AG20443 (cell line): ENCODE results near the gene EIF4E2.
A peak's percentile ranks its signal among the peaks of the same experiment; 100 is the strongest.

Source experiments
- DNase-seq: peaks from one replicate; pipeline ENCODE4 v3.0.0; 2012; ENCODE audit warnings: low spot score, mixed read lengths

Gene EIF4E2, protein sequence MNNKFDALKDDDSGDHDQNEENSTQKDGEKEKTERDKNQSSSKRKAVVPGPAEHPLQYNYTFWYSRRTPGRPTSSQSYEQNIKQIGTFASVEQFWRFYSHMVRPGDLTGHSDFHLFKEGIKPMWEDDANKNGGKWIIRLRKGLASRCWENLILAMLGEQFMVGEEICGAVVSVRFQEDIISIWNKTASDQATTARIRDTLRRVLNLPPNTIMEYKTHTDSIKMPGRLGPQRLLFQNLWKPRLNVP

DNA sequence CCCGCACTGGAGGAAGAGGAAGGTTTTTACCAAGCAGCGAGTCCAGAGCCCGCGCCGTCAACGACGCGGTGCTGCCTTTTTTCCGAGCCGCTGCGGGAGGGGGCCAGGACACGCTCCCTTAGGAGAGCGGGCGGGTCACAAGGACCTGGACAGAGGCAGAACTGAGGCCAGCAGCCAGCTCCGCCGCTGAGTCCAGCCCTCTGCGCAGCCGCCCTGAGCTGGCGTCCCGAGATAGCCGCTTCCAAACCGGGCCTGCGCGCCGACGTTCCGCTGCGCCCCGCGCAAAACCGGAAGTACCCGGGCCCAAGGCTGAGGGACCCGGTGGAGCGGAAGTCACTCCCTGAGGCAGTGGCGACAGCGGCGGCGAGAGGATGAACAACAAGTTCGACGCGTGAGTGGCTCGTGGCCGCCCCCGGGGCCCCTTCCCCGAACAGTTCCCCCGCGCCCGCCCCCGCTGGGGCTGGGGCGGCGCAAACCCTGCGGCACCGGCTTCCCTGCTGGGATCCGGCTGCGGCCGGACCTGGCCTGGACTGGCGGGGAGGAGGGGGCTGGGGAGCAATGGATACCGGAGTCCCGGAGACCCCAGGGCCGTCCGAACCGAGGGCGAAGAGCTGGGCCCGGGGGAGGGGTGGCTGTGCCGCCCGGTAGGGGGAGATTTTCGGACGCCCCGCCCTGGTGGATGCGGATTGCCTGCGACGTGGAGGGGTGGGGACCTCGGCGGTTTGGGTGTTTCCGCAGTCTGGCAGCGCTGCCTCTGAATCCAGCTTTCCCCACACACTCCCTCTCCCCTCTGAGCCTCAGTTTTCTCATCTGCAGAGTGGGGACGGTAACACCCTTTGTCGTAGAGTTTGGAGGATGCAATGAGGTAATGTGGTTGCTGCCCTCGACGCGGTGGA is at the start of gene EIF4E2, which contains the start of gene TIGD1:
Gene EIF4E2 (plus strand): TSS at position 336 of the 896 bp plus-strand sequence. CDS start 36 bp downstream, at position 372.
Gene TIGD1 (minus strand): TSS at position 204 of the 896 bp plus-strand sequence. CDS start 675 bp downstream, outside the sequence.
- peak; percentile 100 for DNase-seq

DNA sequence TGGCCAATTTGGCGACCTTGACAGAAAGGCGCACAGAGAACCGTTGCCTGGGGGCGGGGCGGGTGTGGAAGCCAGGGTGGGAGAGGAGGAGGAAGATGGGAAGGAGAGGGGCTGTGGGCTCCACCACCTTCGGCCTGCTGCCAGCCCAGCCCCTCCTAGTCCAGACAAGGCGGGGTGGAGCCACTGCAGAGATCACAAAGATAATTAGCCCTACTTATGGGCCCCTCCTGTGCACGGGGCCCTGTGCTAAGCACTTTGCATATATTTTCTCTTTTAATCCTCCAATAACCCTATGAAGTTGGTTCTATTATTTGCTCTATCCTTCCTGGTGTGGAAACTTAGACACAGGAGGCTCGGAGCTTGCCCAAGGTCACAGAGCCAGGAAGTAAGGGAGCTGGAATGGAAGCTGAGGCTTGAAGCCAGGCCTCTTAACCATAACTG is 49.1 kb upstream of the EIF4E2 start:
- no peak for DNase-seq

DNA sequence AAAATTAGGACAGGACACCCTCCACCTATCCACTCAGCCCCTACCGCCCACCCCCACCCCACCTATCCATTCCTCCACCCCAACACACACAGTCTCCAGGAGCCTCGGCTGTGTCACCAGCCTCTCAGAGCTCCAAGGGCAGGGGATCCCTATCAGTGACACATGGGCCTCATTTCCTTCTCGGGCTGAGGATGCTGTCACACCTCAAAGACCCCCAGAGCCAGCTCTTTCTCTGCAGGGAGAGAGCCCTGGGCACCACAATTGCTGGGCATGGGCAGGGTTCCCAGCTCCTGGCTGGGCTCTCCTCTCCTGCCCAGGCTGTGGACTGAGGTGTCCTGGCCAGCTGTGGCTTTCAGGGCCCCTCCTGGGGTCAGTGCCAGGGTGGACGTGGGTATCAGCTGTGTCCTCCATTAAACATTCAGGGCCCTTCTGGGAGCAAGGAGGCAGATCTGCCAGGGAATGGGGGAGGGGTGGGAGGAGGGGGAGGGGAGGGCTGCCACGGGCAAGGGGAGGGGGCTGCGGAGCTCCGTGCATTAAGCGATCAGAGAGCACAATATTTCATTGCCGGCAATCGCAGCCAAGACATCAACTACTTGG is 48.6 kb upstream of the EIF4E2 start:
- no peak for DNase-seq

DNA sequence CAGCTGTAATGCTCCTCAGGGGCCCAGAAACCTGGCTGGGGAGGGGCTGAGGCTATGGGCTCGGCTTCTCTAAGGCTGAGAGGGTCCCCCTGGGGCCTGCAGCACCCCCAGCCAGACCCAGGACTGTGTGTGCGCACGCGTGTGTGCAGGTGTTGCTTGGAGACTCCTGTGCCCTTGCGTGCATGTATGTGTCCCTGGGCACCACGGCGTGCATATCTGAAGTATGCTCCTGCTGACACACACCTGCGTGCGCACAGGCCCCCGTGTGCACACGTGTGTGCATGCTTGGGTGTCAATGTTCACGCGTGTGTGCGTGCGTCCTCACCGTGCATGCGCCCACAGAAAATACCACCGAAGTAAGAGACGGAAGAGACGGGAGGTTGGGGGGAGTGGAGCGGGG is 48.0 kb upstream of the EIF4E2 start:
- no peak for DNase-seq

DNA sequence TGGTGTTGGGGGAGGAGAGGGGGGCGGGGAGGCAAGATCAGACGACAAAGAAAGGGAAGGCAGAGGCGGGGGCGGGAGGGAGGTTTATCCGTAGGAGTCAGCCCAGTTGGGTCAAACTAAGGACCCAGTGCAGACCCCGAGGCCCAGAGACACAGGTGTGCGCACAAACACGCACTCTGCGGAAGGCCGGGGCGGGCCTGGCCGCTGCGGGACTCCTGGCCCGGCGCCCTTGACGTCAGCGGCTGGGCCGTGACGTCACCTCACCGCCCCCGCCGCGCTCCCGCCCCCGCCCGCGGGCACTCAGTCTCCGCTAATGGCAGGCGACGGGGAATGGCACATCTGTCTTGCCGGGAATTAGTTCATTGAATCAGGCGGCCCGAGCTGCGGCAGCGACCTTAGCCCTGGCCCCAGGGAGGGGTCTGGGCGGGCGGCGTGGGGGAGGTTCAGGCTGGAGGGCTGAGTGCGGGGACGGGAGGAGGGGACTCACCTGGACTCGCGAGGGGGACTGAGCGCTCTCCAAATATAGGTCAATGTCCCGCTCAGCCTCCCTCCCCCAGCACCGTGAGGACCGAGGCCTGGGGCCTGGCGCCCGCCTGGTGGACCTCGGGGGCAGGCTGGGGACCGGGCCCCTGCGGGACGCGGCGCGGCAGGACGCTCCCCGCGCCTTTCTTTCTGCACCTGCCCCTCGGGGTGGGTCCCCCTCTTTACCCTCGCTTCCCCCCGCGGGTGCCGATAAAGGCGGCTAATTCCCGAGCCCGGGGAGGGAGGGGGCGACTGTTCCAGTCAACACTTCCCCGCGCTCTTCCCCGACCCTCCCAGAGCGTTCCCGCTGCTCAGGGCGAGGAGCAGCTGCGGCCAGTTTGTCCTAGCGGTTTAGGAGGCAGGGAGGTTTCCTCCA is 47.3 kb upstream of the EIF4E2 start:
- DNase-seq, result peak; percentile 62

DNA sequence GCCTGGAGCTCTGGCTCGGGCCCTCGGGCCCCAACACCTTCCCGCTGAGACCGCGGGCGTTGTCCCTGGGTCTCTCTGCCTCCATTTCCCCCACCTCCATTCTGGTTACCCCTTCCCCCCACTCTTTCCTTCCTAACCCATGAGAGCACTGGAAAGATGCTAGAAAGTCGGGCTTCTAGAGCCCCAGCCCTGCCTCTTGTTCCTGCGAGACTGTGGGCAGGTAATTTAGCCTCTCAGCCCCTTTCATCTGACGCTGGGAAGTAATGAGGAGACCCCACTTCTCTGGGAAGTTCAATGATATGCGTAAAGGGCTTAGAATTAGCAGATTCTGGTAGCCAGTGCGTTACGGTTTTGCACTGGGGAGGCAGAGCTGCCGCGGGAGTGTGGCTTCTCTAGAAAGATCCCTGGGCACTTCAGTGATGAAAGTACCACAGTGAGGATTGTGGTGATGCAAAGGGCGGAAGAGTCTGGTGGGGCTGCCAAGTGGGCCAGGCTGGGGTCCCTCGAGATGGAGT is 46.6 kb upstream of the EIF4E2 start:
- DNase-seq, result no peak

DNA sequence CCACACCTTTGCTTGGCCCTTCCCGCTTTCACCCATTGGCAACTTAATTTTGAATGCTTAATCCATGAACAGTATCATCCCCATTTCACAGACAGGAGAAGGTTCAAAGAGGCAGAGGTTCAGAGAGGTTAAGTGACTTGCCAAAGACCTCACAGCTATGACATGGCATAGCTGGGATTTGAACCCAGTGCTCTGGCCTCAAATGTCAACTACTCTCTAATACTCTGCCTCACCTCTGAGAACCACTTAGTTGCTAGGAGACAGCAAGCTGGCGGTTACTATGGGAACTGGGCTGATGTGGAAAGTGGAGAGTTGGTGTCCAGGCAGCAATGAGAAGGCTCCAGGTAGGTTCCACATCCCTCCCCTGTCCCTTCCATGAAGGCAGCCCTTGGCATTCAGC is 46.1 kb upstream of the EIF4E2 start:
- DNase-seq, result no peak

DNA sequence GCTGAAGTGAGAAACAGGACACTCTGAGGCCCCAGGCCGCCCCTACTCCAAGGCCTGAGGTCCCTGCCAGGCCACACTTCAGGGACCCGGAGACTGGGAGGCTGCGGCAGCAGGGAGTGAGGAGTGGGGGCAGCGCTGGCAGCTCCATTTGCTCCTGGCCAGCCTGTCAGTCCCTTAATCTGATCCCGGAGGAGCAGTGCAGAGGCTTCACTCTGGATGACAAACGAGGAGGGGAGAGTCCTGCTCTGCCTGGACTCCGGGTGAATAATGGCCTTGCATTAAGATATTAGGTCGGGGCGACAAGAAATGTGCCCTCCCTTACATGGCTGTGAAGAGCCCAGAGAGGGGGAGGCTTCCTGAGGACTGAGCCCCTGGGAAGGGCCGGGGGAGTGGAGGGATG is 44.6 kb upstream of the EIF4E2 start:
- no peak for DNase-seq

DNA sequence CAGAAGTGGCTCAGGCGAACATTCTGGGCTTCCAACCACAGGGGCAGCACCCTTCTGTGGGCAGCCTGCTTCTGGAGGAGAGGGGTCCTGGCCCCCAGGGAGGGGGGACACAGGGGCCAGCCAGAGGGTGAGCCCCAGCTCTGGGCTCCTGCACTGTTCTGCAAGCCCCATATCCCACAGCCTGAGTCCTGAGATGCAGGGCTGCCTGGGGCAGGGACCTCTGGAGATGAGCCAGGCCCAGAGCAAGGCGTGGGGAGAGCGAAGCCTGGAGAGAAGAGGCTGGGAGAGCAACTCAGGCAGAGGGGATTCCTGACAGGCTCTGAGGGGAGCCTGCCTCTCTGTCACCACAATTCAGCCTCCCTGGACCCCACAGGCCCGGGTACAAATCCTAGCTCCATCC is 43.8 kb upstream of the EIF4E2 start:
- no peak for DNase-seq

DNA sequence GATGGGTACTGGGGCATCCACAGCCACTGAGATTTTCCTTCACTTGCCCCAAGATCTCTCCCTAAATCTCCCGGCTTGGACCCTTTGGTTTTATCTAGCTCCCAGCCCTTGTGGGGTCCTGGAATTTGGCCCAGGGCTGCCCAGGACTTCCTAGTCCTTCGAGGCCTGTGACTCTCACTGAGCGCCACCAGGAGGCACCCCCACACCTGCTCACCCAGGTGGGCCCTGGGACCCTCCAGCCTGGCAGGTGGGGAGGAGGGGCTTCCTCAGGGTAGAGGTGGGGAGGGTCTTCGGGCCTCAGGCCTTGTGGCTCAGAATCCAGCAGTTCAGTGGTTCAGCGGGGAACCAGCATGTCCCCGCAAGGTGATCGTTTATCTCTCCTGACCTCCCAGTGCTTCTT is 42.2 kb upstream of the EIF4E2 start:
- DNase-seq, result no peak

DNA sequence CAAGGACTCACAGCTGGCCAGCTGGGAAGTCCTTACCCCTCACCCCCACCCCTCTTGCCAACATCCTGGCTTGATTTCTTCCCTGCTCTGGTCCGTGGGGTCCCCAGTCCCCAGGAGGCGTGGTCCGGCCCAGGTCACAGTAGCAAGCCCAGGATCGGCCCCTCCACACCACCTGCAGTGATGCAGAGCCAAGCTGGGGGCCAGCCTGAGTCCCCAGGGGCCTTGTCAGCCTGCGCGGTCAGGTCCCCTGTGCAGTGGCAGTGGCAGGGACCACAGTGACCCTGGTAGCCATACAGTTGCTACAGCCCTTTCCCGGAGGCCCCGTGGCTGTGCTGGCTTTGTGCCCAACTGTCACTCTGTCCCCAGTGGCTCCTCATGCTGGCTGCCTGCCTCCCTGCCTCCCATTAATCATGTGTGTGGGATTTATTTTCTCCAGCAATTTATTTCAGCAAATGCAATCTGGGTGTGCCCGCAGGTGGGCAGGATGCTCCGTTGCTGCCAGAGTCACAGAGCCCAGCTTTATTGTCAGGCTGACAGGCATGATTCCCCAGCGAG is 39.1 kb upstream of the EIF4E2 start:
- no peak for DNase-seq

DNA sequence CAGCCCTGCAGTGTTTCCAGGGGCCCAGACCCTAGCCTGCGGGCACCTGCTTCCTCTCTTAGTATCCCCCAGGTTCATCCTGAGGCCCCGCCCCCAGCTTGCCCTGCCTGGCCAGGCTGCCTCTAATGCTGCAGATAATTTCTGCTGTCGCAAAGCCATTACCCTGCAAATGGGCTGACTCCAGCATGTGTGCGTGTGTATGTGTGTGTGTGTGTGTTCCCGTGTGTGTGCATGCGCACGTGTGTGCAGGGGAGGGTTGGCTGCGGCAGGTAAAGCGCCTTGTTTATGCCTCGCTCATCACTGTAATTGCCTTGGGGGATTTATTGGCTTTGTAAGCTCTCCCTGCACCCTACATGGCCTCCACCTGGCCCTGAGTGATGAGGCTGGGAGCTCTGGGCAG is 37.9 kb upstream of the EIF4E2 start:
- DNase-seq, result no peak

DNA sequence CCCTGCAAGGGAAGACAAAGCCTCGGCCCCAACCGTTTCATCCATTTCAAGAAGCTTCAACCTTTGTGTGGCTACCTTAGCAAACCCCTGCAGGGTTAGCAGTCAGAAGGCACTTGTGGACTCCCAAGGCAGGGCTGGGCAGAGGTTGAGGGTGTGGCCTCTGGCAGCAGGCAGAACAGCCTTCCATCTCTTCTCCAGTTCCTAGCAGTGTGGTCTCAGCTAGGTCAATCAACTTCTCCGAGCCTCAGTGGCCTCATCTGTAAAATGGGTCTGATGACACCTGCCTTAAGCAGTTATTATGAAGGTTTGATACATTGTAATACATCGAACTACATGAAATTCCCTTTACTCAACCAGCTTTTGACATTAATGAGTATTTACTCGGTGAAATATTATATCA is 37.1 kb upstream of the EIF4E2 start:
- no peak for DNase-seq

DNA sequence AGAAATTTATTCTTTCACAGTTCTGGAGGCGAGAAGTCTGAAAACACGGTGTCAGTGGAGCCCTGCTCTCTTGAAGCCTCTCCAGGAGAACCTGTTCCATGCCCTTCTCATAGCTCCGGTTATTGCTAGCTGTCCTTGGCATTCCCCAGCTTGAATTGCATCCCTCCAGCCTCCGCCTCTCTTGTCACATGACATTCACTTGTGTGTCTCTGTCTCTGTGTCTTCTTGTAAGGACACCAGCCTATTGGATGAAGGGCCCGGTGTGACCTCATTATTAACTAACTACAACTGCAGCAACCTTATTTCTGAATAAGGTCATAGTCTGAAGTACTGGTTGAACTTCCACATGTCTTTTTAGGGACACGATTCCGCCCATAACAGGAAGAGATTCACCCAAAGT is 34.9 kb upstream of the EIF4E2 start:
- no peak for DNase-seq

DNA sequence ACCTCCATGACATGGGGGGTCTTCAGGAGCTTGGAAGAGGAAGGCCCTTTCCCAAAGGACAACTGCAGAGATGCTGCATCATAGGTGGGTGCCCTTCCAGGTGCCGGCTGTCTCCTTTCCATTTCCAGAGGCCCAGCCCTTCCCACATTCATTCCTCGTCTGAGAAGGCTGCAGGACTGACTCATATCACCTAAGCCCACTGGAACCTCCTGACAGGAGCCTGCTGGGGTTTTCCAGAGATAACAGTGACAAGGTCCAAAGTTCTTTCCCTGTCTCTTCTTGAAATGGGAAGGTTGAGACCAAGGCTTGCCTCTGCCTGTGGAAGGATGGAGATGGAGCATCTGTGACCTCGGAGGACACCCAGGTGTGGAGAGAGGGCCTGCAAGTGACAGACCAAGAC is 33.9 kb upstream of the EIF4E2 start:
- DNase-seq, result no peak

DNA sequence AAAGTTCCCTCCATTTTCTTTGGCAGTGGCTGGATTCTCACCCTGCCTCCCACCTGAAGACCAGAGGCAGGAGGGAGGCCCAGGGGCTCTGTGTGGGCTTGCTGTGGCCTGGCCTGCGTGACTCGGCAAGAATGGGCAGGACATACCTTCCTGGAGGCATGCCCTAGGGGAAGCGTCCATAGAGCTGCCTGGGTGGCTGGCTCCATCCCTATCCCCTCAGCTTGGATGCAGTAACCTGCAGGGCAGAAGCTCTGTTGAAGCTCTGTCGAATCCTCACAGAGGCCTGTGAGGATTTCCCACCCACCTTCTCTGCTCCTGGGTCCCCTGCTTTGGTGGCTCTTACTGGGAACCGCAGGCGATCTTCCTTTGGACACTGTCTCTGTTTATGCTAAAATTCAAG is 31.6 kb upstream of the EIF4E2 start:
- no peak for DNase-seq

DNA sequence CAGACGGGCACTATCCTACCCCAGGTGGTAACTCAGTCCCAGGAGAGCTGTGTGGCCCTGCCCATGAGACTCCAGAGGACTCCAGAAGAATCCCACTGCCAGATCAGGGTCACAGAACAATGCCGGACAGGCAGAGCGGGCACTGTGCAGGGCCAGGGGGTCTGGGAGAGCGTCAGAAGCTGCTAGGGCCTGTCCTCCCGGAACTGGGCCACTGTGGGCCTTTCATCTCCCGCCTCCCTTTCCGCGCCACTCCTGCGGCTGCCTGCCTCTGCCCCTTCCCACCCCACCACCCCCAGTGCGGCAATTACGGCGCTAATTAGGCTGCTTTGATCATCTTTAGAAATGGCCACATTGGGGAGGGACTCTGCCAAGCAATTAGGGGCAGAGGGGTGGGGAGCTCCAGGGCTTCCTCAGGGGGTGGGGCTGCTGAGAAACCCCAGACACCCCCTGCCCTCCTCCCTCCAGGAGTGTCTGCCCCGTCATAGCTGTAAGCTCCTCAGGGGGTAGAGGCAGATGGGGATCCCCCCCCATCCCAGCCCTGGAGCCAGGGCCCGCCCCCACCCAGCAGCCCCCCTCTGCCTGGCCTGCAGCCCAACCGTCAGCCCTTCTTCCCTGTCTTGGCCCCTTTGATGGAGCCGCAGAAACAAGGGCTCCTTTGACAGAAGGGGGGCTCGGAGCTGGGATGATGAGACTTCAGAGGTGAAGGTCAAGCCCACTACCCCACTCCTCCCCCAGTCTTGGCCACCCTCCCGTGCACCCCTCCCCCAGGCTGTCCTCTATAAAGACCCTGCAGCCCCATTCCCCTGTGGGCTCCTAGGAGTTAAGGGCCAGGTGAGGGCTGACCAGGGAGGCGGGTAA is 30.7 kb upstream of the EIF4E2 start, which contains the start of gene PRSS56:
Gene PRSS56 (plus strand): TSS at position 808 of the 858 bp plus-strand sequence. CDS start 211 bp downstream, outside the sequence.
- DNase-seq, result no peak

DNA sequence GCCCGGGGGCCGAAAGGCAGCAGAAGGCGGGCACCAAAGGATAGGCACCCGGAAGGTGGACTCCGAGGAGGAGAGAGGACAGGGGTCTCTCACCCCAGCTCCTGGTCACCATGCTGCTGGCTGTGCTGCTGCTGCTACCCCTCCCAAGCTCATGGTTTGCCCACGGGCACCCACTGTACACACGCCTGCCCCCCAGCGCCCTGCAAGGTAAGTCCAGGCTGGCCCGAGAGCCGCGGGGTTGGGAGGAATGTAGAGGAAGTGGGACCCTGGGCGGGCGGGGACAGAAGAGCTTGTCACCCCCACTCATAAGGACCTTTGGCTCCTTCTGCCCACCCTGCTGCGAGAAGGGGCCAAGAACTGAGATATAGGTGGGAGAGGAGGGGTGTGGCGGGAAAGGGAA is 30.0 kb upstream of the EIF4E2 start:
- DNase-seq, result no peak

DNA sequence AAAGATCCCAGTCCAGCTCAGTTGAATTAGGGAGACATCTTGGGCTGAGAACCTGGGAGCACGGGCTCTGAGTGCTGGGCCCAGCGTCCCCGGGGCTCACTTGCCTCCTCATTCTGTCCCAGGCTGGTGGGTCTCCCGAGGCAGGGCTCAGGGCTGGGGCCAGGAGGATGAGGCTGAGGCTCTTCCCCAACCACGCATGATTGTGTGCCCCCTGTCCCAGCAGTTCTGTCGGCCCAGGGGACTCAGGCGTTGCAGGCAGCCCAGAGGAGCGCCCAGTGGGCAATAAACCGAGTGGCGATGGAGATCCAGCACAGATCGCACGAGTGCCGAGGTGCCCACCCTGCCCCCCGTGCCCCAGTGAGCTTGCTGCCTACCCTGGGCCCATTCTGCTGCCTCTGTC is 29.4 kb upstream of the EIF4E2 start:
- DNase-seq, result no peak

DNA sequence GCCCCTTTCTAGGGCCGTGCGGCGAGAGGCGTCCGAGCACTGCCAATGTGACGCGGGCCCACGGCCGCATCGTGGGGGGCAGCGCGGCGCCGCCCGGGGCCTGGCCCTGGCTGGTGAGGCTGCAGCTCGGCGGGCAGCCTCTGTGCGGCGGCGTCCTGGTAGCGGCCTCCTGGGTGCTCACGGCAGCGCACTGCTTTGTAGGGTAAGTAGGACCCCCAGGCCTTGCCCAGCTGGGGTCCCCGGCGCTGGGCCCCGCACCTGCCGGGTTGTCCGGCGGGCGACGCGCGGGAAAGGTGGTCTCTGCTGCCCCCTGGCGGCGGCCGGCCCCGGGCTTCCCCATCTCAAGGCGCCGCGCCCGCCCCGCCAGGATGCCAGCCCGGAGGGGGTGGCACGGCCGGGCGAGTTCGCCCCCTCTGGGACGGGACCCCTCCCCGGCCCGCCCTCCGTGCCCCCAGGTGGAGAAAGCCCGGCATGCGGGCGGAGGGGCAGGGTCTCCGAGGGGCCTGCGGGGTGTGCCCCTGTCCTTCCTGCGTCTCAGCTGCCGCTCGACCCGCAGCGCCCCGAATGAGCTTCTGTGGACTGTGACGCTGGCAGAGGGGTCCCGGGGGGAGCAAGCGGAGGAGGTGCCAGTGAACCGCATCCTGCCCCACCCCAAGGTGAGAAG is 28.4 kb upstream of the EIF4E2 start:
- peak; percentile 92 for DNase-seq
